H9 (cell line): ENCODE data around the gene PLEKHM1. TPM values are rescaled to one million over a fixed set of nuclear protein-coding genes. Genes with fewer than 3 reads are reported as not detected.
"Not testable (repeated sequence)": the region's sequence is repeated elsewhere in the genome, so short reads cannot be mapped to it uniquely, and the experiment has no call there.

ENCODE experiments used
- DNase-seq: peaks from one replicate; pipeline ENCODE4 v3.0.0-alpha.2; 2017
- H2AFZ ChIP-seq: one replicate; pipeline ENCODE4 v1.6.1; 2013; ENCODE audit warnings: mild to moderate bottlenecking, low read length, control low read depth, moderate library complexity
- H2AK5ac ChIP-seq: 2 replicates; pipeline ENCODE4 v1.6.1; 2013; ENCODE audit warnings: low read length, control low read depth, mixed read lengths; ENCODE audit not compliant: insufficient read length
- H2BK120ac ChIP-seq: one replicate; pipeline ENCODE4 v1.6.1; 2013; ENCODE audit warnings: low read depth, mild to moderate bottlenecking, low read length, control low read depth, inconsistent platforms; ENCODE audit not compliant: poor library complexity, severe bottlenecking
- H2BK12ac ChIP-seq: 2 replicates; pipeline ENCODE4 v1.6.1; 2013; ENCODE audit warnings: low read length, control low read depth, mixed read lengths, low read depth; ENCODE audit not compliant: insufficient read length
- H2BK15ac ChIP-seq: 2 replicates; pipeline ENCODE4 v1.6.1; 2013; ENCODE audit warnings: low read depth, low read length, control low read depth
- H2BK20ac ChIP-seq: one replicate; pipeline ENCODE4 v1.6.1; 2013; ENCODE audit warnings: low read depth, mild to moderate bottlenecking, low read length, control low read depth, inconsistent platforms; ENCODE audit not compliant: poor library complexity, severe bottlenecking
- H2BK5ac ChIP-seq: 2 replicates; pipeline ENCODE4 v1.6.1; 2013; ENCODE audit warnings: low read length, control low read depth, mixed read lengths; ENCODE audit not compliant: insufficient read length
- H3K14ac ChIP-seq: 2 replicates; pipeline ENCODE4 v1.6.1; 2013; ENCODE audit warnings: low read length, control low read depth; ENCODE audit not compliant: insufficient read depth
- H3K18ac ChIP-seq: 2 replicates; pipeline ENCODE4 v1.6.1; 2013; ENCODE audit warnings: low read depth, mild to moderate bottlenecking, mixed read lengths, low read length, control low read depth; ENCODE audit not compliant: insufficient read length
- H3K23ac ChIP-seq: 2 replicates; pipeline ENCODE4 v1.6.1; 2013; ENCODE audit warnings: low read length, control low read depth, mixed read lengths, low read depth; ENCODE audit not compliant: insufficient read length
- H3K23me2 ChIP-seq: 2 replicates; pipeline ENCODE4 v1.6.1; 2013; ENCODE audit warnings: low read depth, mild to moderate bottlenecking, mixed read lengths, low read length, control low read depth; ENCODE audit not compliant: insufficient read length, poor library complexity, severe bottlenecking
- H3K27ac ChIP-seq: 2 replicates; pipeline ENCODE4 v1.5.1; 2013; ENCODE audit warnings: low read length, control low read depth, mixed read lengths, low read depth; ENCODE audit not compliant: insufficient read length
- H3K27me3 ChIP-seq: 2 replicates; pipeline ENCODE4 v1.6.1; 2013; ENCODE audit warnings: low read length, control low read depth, inconsistent platforms; ENCODE audit not compliant: insufficient read depth
- H3K4ac ChIP-seq: 2 replicates; pipeline ENCODE4 v1.6.1; 2013; ENCODE audit warnings: low read depth, mild to moderate bottlenecking, control low read depth, inconsistent platforms, low read length, moderate library complexity
- H3K4me1 ChIP-seq: 2 replicates; pipeline ENCODE4 v1.6.1; 2013; ENCODE audit warnings: low read length, control low read depth, inconsistent platforms; ENCODE audit not compliant: insufficient read depth
- H3K4me2 ChIP-seq: 2 replicates; pipeline ENCODE4 v1.6.1; 2013; ENCODE audit warnings: low read length, control low read depth, mixed read lengths; ENCODE audit not compliant: insufficient read length, insufficient read depth
- H3K56ac ChIP-seq: 2 replicates; pipeline ENCODE4 v1.6.1; 2013; ENCODE audit warnings: low read depth, mild to moderate bottlenecking, mixed read lengths, low read length, control low read depth; ENCODE audit not compliant: insufficient read length
- H3K79me1 ChIP-seq: 2 replicates; pipeline ENCODE4 v1.6.1; 2013; ENCODE audit warnings: low read depth, mild to moderate bottlenecking, moderate library complexity, low read length, control low read depth, inconsistent platforms; ENCODE audit not compliant: insufficient read depth, poor library complexity, severe bottlenecking
- H3K79me2 ChIP-seq: 2 replicates; pipeline ENCODE4 v1.6.1; 2013; ENCODE audit warnings: low read length, control low read depth, inconsistent platforms; ENCODE audit not compliant: insufficient read depth
- H3K9ac ChIP-seq: 2 replicates; pipeline ENCODE4 v1.6.1; 2013; ENCODE audit warnings: low read length, control low read depth, mixed read lengths; ENCODE audit not compliant: insufficient read length; ENCODE audit errors: extremely low read depth
- H3K9me3 ChIP-seq: one replicate; pipeline ENCODE4 v1.6.1; 2013; ENCODE audit warnings: low read depth, low read length, inconsistent platforms; ENCODE audit not compliant: control insufficient read depth
- H3T11ph ChIP-seq: one replicate; pipeline ENCODE4 v1.6.1; 2013; ENCODE audit warnings: mild to moderate bottlenecking, low read length, control low read depth, inconsistent platforms
- H4K20me1 ChIP-seq: one replicate; pipeline ENCODE4 v1.6.1; 2013; ENCODE audit not compliant: control insufficient read depth, insufficient read length, insufficient read depth
- H4K5ac ChIP-seq: 2 replicates; pipeline ENCODE4 v1.6.1; 2013; ENCODE audit warnings: low read depth, mild to moderate bottlenecking, mixed read lengths, low read length, control low read depth; ENCODE audit not compliant: insufficient read length
- H4K8ac ChIP-seq: replicated peaks from 2 replicates; pipeline ENCODE4 v1.6.1; 2013; ENCODE audit warnings: low read length, control low read depth, mixed read lengths, low read depth; ENCODE audit not compliant: insufficient read length
- H4K91ac ChIP-seq: 2 replicates; pipeline ENCODE4 v1.6.1; 2013; ENCODE audit warnings: low read depth, mild to moderate bottlenecking, moderate library complexity, mixed read lengths, low read length, control low read depth; ENCODE audit not compliant: insufficient read length
- H3K27ac Mint-ChIP-seq, 3 experiments: 2 replicates in 2 of 3; 3 replicates in 1 of 3; pipeline ENCODE4 v1.8.0; 2020 to 2021; ENCODE audit warnings: mixed read lengths in 3 of 3, mild to moderate bottlenecking in 1 of 3, moderate library complexity in 1 of 3
- H3K27me3 Mint-ChIP-seq: 2 replicates; pipeline ENCODE4 v1.8.0; 2021; ENCODE audit warnings: low read depth, mild to moderate bottlenecking, moderate library complexity, mixed read lengths
- H3K36me3 Mint-ChIP-seq, 3 experiments: 2 replicates in 2 of 3; 3 replicates in 1 of 3; pipeline ENCODE4 v1.8.0; 2020 to 2021; ENCODE audit warnings: low read depth in 3 of 3, mixed read lengths in 3 of 3; ENCODE audit not compliant: insufficient read depth in 1 of 3
- H3K4me1 Mint-ChIP-seq, 2 experiments: 2 replicates each; pipeline ENCODE4 v1.8.0; 2020; ENCODE audit warnings: mixed read lengths in 2 of 2
- H3K4me3 Mint-ChIP-seq, 2 experiments: 2 replicates in 1 of 2; 3 replicates in 1 of 2; pipeline ENCODE4 v1.8.0; 2020 to 2021; ENCODE audit warnings: mild to moderate bottlenecking in 2 of 2, mixed read lengths in 2 of 2, moderate library complexity in 1 of 2
- H3K9me3 Mint-ChIP-seq, 2 experiments: 2 replicates in 1 of 2; 3 replicates in 1 of 2; pipeline ENCODE4 v1.8.0; 2020; ENCODE audit warnings: mild to moderate bottlenecking in 2 of 2, mixed read lengths in 2 of 2, moderate library complexity in 1 of 2
- CTCF ChIP-seq: fragments of 200-600 bp; sonication (generic); conservative IDR thresholded peaks from 3 replicates; pipeline ENCODE4 v1.8.0; 2021; ENCODE audit warnings: antibody characterized with exemption, mild to moderate bottlenecking
- WGBS: extraction: QIAGEN DNeasy Blood & Tissue Kit; methylation state at CpG from one replicate; pipeline ENCODE4 v1.1.7; 2013; ENCODE audit warnings: missing lambda C conversion rate, low lambda C conversion rate, mixed read lengths; ENCODE audit not compliant: insufficient read length; ENCODE audit errors: extremely low coverage; 5-methylcytosine and 5-hydroxymethylcytosine counted together
- total RNA-seq: library from RNA; stranded (reverse); gene quantifications from 2 replicates; pipeline ENCODE4 v1.2.1, GENCODE V29; 2021

PLEKHM1 gene
- total RNA-seq, 1 experiment from 2014 or later = 20.7 TPM

GRCh38 chr17:45501092-45501707, 10.7 kb upstream of the PLEKHM1 start:
- not testable (repeated sequence) for H3K9ac ChIP-seq, H4K20me1 ChIP-seq, H4K91ac ChIP-seq, H3K36me3 Mint-ChIP-seq, H3K27ac Mint-ChIP-seq, H3K4me3 Mint-ChIP-seq, H2BK20ac ChIP-seq, H3K4me2 ChIP-seq, H2AFZ ChIP-seq, H3K4ac ChIP-seq, H2BK15ac ChIP-seq, H3K56ac ChIP-seq, H3K23me2 ChIP-seq, H3K27ac ChIP-seq, H3T11ph ChIP-seq, H2BK5ac ChIP-seq, H3K9me3 Mint-ChIP-seq, H2BK120ac ChIP-seq, H2BK12ac ChIP-seq, H3K18ac ChIP-seq, H3K9me3 ChIP-seq, H4K5ac ChIP-seq, H3K23ac ChIP-seq, H3K14ac ChIP-seq, H4K8ac ChIP-seq, H2AK5ac ChIP-seq, H3K79me1 ChIP-seq, H3K27me3 Mint-ChIP-seq, H3K4me1 ChIP-seq, H3K27me3 ChIP-seq, H3K79me2 ChIP-seq
- TF ChIP-seq CTCF = peak; percentile 52
- DNase-seq = peak; percentile 38
- H3K4me1 Mint-ChIP-seq = peaks cover 2 to 10% of the 10 kb centered on the region in 2 experiments; a peak in 2 of 4 replicates
- no CpG with 5 or more reads among the region's 33 CpGs for WGBS

GRCh38 chr17:45500478-45500877, 10.0 kb upstream of the PLEKHM1 start:
- H3K4me3 Mint-ChIP-seq, H2AK5ac ChIP-seq, H2BK15ac ChIP-seq, H4K91ac ChIP-seq, H2BK5ac ChIP-seq, H3K4me1 ChIP-seq, H3K36me3 Mint-ChIP-seq, H3K4me2 ChIP-seq, H3K27me3 ChIP-seq, H2AFZ ChIP-seq, H3T11ph ChIP-seq, H3K79me1 ChIP-seq, H3K27ac Mint-ChIP-seq, H3K9me3 ChIP-seq, H3K27me3 Mint-ChIP-seq, H4K5ac ChIP-seq, H4K20me1 ChIP-seq, H3K27ac ChIP-seq, H3K4ac ChIP-seq, H3K79me2 ChIP-seq, H3K9ac ChIP-seq, H3K18ac ChIP-seq, DNase-seq, H2BK120ac ChIP-seq, H2BK12ac ChIP-seq, H3K23ac ChIP-seq, H3K9me3 Mint-ChIP-seq, H4K8ac ChIP-seq, H3K14ac ChIP-seq, H3K23me2 ChIP-seq, H3K56ac ChIP-seq, H2BK20ac ChIP-seq: not testable (repeated sequence)
- peaks cover 2 to 10% of the 10 kb centered on the region in 2 experiments; a peak in 2 of 4 replicates for H3K4me1 Mint-ChIP-seq
- WGBS = no CpG with 5 or more reads among the region's 2 CpGs
